Caco-2 (cell line): ENCODE data around the gene NUTF2. TPM values are rescaled to one million over a fixed set of nuclear protein-coding genes. Genes with fewer than 3 reads are reported as not detected.
"Not testable (repeated sequence)": the region's sequence is repeated elsewhere in the genome, so short reads cannot be mapped to it uniquely, and the experiment has no call there.

Experiments
- BruUV-seq: library from RNA; stranded (reverse); fragments of 400-500 nt; replicated peaks from 2 replicates; lab custom pipeline; 2021; lab: Mats Ljungman, UMichigan
- CTCF ChIA-PET: fragments of 300-600 bp; sonication (Branson Sonifier 250); formaldehyde crosslinking; loops from one replicate; lab custom pipeline; 2022; ENCODE audit warnings: antibody characterized with exemption; lab: Charles Lee
- POLR2A ChIA-PET: fragments of 300-600 bp; sonication (Branson Sonifier 250); formaldehyde crosslinking; loops from one replicate; lab custom pipeline; 2022; ENCODE audit warnings: antibody characterized with exemption; lab: Charles Lee
- DNase-seq, 2 experiments: peaks; one replicate each; pipeline versions ENCODE4 v3.0.0 to v3.0.0-alpha.2; 2020 to 2022
- H3K27me3 ChIP-seq: replicated peaks from 2 replicates; pipeline ENCODE4 v1.6.0; 2011; ENCODE audit warnings: low read length; ENCODE audit not compliant: control insufficient read depth, insufficient read depth
- H3K36me3 ChIP-seq: 2 replicates; pipeline ENCODE4 v1.5.1; 2011; ENCODE audit warnings: low read length; ENCODE audit not compliant: control insufficient read depth, insufficient read depth
- H3K4me1 ChIP-seq: fragments of 250-450 bp; sonication (Bioruptor Pico); 2 replicates; pipeline ENCODE4 v1.5.1; 2020; ENCODE audit warnings: mild to moderate bottlenecking
- H3K4me3 ChIP-seq: 2 replicates; pipeline ENCODE4 v1.5.1; 2011; ENCODE audit warnings: low read depth, mild to moderate bottlenecking, control low read depth, low read length
- H3K9me3 ChIP-seq: fragments of 250-450 bp; sonication (Bioruptor Pico); 2 replicates; pipeline ENCODE4 v1.5.1; 2020; ENCODE audit warnings: mild to moderate bottlenecking, moderate library complexity
- H3K27ac Mint-ChIP-seq: one replicate; pipeline ENCODE4 v1.8.0; 2022; ENCODE audit warnings: mixed read lengths; ENCODE audit not compliant: unreplicated experiment
- H3K27me3 Mint-ChIP-seq: one replicate; pipeline ENCODE4 v1.8.0; 2022; ENCODE audit warnings: mixed read lengths; ENCODE audit not compliant: insufficient read depth, unreplicated experiment
- H3K36me3 Mint-ChIP-seq: one replicate; pipeline ENCODE4 v1.8.0; 2022; ENCODE audit warnings: mild to moderate bottlenecking, mixed read lengths; ENCODE audit not compliant: insufficient read depth, unreplicated experiment
- H3K4me1 Mint-ChIP-seq: one replicate; pipeline ENCODE4 v1.8.0; 2022; ENCODE audit warnings: low read depth, mixed read lengths; ENCODE audit not compliant: unreplicated experiment
- H3K4me3 Mint-ChIP-seq: one replicate; pipeline ENCODE4 v1.8.0; 2022; ENCODE audit warnings: mild to moderate bottlenecking, moderate library complexity, mixed read lengths; ENCODE audit not compliant: unreplicated experiment
- H3K9me3 Mint-ChIP-seq: one replicate; pipeline ENCODE4 v1.8.0; 2022; ENCODE audit warnings: mixed read lengths; ENCODE audit not compliant: unreplicated experiment
- intact Hi-C: fragments of 100-400 bp; cut with micrococcal nuclease; formaldehyde crosslinking; loops from one replicate; pipeline ENCODE4 v1.10.0; 2022; ENCODE audit not compliant: unreplicated experiment
- total RNA-seq: library from RNA; stranded (reverse); gene quantifications from 2 replicates; pipeline ENCODE4 v1.2.3, GENCODE V29; 2022
- TF ChIP-seq, protein P1 (sequence below), 2 experiments: fragments of 200-600 bp in 1 of 2; IDR thresholded peaks; 1 replicate in 1 of 2; 2 replicates in 1 of 2; pipeline versions ENCODE4 v1.5.1 to v1.8.0; 2011 to 2022; ENCODE audit warnings: antibody characterized with exemption in 1 of 2, control low read depth in 1 of 2, inconsistent platforms in 1 of 2, low read depth in 1 of 2, low read length in 1 of 2, mild to moderate bottlenecking in 1 of 2, moderate library complexity in 1 of 2; ENCODE audit not compliant: insufficient read depth in 1 of 2, severe bottlenecking in 1 of 2, unreplicated experiment in 1 of 2

The NUTF2 gene
- total RNA-seq, 1 experiment from 2014 or later, result 239 TPM

- Histone ChIP-seq H3K4me1 (no peaks in the 10 kb centered on the region), H3K36me3 (peaks cover 4% of the 10 kb centered on the region), H3K9me3 (no peaks in the 10 kb centered on the region), H3K27me3 (no peaks in the 10 kb centered on the region), H3K4me3 (no peak overlapping the region)
- Mint-ChIP-seq H3K27me3 (no peaks in the 10 kb centered on the region), H3K27ac (no peak overlapping the region), H3K9me3 (no peaks in the 10 kb centered on the region), H3K36me3 (peaks cover 16% of the 10 kb centered on the region), H3K4me3 (no peak overlapping the region), H3K4me1 (no peaks in the 10 kb centered on the region)
- DNase-seq, result no peak
- ChIA-PET CTCF (no interaction called here), POLR2A (no interaction called here)
- intact Hi-C loops, result no loop called here
- TSS peak; percentile 23 for BruUV-seq
- TF ChIP-seq, protein P1, sequence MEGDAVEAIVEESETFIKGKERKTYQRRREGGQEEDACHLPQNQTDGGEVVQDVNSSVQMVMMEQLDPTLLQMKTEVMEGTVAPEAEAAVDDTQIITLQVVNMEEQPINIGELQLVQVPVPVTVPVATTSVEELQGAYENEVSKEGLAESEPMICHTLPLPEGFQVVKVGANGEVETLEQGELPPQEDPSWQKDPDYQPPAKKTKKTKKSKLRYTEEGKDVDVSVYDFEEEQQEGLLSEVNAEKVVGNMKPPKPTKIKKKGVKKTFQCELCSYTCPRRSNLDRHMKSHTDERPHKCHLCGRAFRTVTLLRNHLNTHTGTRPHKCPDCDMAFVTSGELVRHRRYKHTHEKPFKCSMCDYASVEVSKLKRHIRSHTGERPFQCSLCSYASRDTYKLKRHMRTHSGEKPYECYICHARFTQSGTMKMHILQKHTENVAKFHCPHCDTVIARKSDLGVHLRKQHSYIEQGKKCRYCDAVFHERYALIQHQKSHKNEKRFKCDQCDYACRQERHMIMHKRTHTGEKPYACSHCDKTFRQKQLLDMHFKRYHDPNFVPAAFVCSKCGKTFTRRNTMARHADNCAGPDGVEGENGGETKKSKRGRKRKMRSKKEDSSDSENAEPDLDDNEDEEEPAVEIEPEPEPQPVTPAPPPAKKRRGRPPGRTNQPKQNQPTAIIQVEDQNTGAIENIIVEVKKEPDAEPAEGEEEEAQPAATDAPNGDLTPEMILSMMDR (IDR thresholded peaks at IDR 0.05; ENCODE audit: insufficient read depth in 1 of 2, low read depth in 1 of 2, low read length in 1 of 2, severe bottlenecking in 1 of 2, unreplicated experiment in 1 of 2), result no peak
Measured at GRCh38 chr16:67909056-67909742, 62.5 kb downstream of the NUTF2 start.

DNA sequence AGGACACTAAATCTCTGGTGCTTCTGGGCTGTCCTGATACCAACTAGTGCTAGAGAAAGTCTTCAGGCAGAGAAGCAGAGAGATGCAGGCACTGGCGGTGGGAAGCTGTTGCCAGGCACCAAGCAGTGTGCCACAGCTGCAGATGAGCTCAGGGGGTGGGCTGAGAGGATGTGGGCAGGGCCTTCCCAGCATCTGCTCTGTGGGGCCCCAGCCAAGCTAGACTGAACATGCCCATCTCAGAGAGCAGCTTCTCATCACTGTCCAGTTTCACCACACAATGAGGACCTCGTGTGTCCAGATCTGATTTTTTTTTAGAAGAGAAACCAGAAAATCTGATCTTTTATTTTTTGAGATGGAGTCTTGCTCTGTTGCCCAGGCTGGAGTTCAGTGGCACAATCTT, 63.4 kb downstream of the NUTF2 start:
- CTCF ChIA-PET, result interaction anchor here (0.5 kb wide), 1 partner anchor 687 kb away, joined by 3 read pairs; no protein-coding TSS in a partner anchor
- H3K27me3 ChIP-seq, result no peaks in the 10 kb centered on the region
- DNase-seq, result no peak

DNA sequence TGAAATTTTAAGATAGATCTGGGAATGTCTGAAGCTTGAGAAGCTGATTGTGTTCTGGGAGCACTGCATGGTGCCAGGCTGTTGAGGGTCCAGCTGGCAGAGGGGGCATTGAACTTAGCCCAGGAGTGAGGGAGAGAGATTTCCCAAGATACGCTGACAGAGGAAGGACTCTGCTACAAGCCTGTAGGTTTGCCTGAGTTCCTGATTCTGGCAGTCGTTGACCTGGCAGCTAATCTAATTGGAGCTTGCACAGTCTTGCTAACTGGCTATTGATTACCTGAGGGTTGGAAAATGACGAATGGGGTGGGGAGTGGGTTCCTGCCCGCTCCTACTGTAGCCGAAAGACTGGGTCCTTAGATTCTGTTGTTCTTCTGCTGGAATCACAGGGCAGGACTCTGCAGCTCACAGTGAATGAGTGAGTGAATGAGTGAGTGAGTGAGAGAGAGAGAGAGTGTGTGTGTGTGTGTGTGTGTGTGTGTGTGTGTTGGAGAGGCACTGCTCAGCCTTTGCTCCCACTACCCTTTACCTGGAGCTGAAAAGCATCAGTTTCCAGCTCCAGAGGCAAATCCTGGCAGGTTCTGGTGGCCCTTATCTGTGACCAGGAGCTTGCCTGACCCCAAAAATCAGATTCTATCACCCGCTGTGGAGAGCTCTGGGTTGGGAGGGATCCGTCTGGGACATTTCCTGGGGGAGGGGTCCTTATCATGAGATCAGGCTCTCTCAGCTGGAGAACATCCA, 68.2 kb downstream of the NUTF2 start:
- Mint-ChIP-seq H3K36me3 (no peaks in the 10 kb centered on the region), H3K9me3 (no peaks in the 10 kb centered on the region), H3K4me3 (no peak overlapping the region), H3K4me1 (peaks cover 7% of the 10 kb centered on the region), H3K27me3 (no peaks in the 10 kb centered on the region), H3K27ac (no peak overlapping the region)
- ChIA-PET CTCF (interaction anchor here (0.6 to 0.8 kb wide), 5 partner anchors 20 to 245 kb away, joined by 3 to 5 read pairs (median 3); no protein-coding TSS in a partner anchor), POLR2A (no interaction called here)
- no TSS peak for BruUV-seq
- Histone ChIP-seq H3K27me3 (no peaks in the 10 kb centered on the region), H3K36me3 (peaks cover 6% of the 10 kb centered on the region), H3K9me3 (no peaks in the 10 kb centered on the region), H3K4me1 (no peaks in the 10 kb centered on the region), H3K4me3 (no peak overlapping the region)
- no peak for DNase-seq
- TF ChIP-seq, protein P1 (IDR thresholded peaks at IDR 0.05; ENCODE audit: insufficient read depth in 1 of 2, low read depth in 1 of 2, low read length in 1 of 2, severe bottlenecking in 1 of 2, unreplicated experiment in 1 of 2), result no peak
- intact Hi-C loops, result no loop called here

More for the DNA sequence above, 63.4 kb downstream of the NUTF2 start:
- Mint-ChIP-seq H3K4me1 (no peaks in the 10 kb centered on the region), H3K4me3 (no peak overlapping the region), H3K36me3 (peaks cover 16% of the 10 kb centered on the region), H3K27me3 (no peaks in the 10 kb centered on the region), H3K27ac (no peak overlapping the region), H3K9me3 (no peaks in the 10 kb centered on the region)
- POLR2A ChIA-PET, result no interaction called here
- H3K9me3 ChIP-seq, result no peaks in the 10 kb centered on the region
- TF ChIP-seq, protein P1 (IDR thresholded peaks at IDR 0.05; ENCODE audit: insufficient read depth in 1 of 2, low read depth in 1 of 2, low read length in 1 of 2, severe bottlenecking in 1 of 2, unreplicated experiment in 1 of 2), result no peak
- H3K4me1 ChIP-seq, result no peaks in the 10 kb centered on the region
- H3K4me3 ChIP-seq, result no peak overlapping the region
- intact Hi-C loops, result no loop called here
- peaks cover 4% of the 10 kb centered on the region for H3K36me3 ChIP-seq
- BruUV-seq, result no TSS peak

GRCh38 chr16:67915496-67915769, 68.7 kb downstream of the NUTF2 start:
- H3K27me3 ChIP-seq, H3K36me3 ChIP-seq, H3K4me3 ChIP-seq, POLR2A ChIA-PET, BruUV-seq, H3K27me3 Mint-ChIP-seq, H3K9me3 ChIP-seq, DNase-seq, H3K4me1 ChIP-seq, intact Hi-C loops, H3K27ac Mint-ChIP-seq, H3K36me3 Mint-ChIP-seq, H3K4me3 Mint-ChIP-seq, H3K4me1 Mint-ChIP-seq, H3K9me3 Mint-ChIP-seq: not testable (repeated sequence)
- CTCF ChIA-PET, result interaction anchor here (0.8 kb wide), 1 partner anchor 99 kb away, joined by 3 read pairs; no protein-coding TSS in a partner anchor
